ENCODE data around the gene TSEN15. TPM values are rescaled to one million over a fixed set of nuclear protein-coding genes. Genes with fewer than 3 reads are reported as not detected.
"Not testable (repeated sequence)": the region's sequence is repeated elsewhere in the genome, so short reads cannot be mapped to it uniquely, and the experiment has no call there.

Gene TSEN15
- total RNA-seq, 1 donor from 2014 or later: 32.9 TPM

GRCh38 chr1:184044603-184045376 lies 6.7 kb upstream of the TSEN15 start:
- DNase-seq (ENCODE audit: low read depth): no peak
- no peak overlapping the region for H3K4me3 ChIP-seq (ENCODE audit: low read depth, low read length)
- no peak for TF ChIP-seq CTCF (conservative IDR thresholded peaks at IDR 0.05; ENCODE audit: low read depth, low read length)

- DNase-seq (ENCODE audit: low read depth); H3K4me3 ChIP-seq (ENCODE audit: low read depth, low read length): not testable (repeated sequence)
Measured at GRCh38 chr1:184047541-184047940, 4.0 kb upstream of the TSEN15 start.

- H3K4me3 ChIP-seq (ENCODE audit: low read depth, low read length): no peak overlapping the region
- DNase-seq (ENCODE audit: low read depth): no peak
- no peak for TF ChIP-seq CTCF (conservative IDR thresholded peaks at IDR 0.05; ENCODE audit: low read depth, low read length)
Measured at GRCh38 chr1:184048561-184049240, 2.8 kb upstream of the TSEN15 start.

- DNase-seq (ENCODE audit: low read depth): no peak
- TF ChIP-seq CTCF (conservative IDR thresholded peaks at IDR 0.05; ENCODE audit: low read depth, low read length): no peak
- no peak overlapping the region for H3K4me3 ChIP-seq (ENCODE audit: low read depth, low read length)
Measured at GRCh38 chr1:184049291-184049690, 2.2 kb upstream of the TSEN15 start.

- DNase-seq (ENCODE audit: low read depth): no peak
- no peak for TF ChIP-seq CTCF (conservative IDR thresholded peaks at IDR 0.05; ENCODE audit: low read depth, low read length)
- H3K4me3 ChIP-seq (ENCODE audit: low read depth, low read length): no peak overlapping the region
Measured at GRCh38 chr1:184049836-184050468, 1.6 kb upstream of the TSEN15 start.

- no peak for DNase-seq (ENCODE audit: low read depth)
- TF ChIP-seq CTCF (conservative IDR thresholded peaks at IDR 0.05; ENCODE audit: low read depth, low read length): no peak
- peak overlapping the region; percentile 94 for H3K4me3 ChIP-seq (ENCODE audit: low read depth, low read length)
Measured at GRCh38 chr1:184050636-184051035, 894 bp upstream of the TSEN15 start.

- TF ChIP-seq CTCF (conservative IDR thresholded peaks at IDR 0.05; ENCODE audit: low read depth, low read length): no peak
- DNase-seq (ENCODE audit: low read depth): no peak
- H3K4me3 ChIP-seq (ENCODE audit: low read depth, low read length): peak overlapping the region; percentile 94
Measured at GRCh38 chr1:184051138-184051484, 419 bp upstream of the TSEN15 start.
